ENCODE data around the gene AKAP7.

DNA sequence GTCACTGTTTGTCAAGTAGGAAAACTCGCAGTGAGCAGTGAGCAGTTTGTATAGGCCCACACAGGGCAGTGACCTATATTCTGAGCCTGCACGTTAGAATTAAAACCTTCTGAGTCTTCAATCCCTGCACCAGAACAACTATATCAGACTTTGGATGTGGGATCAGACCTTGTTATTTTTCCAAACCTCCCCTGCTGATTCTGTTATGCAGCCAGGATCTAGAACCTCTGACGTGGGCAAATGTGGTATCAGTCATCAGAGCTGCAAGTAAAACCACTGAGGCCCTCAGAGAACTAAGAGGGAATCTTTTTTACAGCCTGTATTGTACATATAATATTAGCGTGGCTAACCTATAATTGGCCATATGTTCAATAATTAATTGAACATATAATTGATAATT is 32.0 kb upstream of the AKAP7 start:
- TF ChIP-seq, protein P1, sequence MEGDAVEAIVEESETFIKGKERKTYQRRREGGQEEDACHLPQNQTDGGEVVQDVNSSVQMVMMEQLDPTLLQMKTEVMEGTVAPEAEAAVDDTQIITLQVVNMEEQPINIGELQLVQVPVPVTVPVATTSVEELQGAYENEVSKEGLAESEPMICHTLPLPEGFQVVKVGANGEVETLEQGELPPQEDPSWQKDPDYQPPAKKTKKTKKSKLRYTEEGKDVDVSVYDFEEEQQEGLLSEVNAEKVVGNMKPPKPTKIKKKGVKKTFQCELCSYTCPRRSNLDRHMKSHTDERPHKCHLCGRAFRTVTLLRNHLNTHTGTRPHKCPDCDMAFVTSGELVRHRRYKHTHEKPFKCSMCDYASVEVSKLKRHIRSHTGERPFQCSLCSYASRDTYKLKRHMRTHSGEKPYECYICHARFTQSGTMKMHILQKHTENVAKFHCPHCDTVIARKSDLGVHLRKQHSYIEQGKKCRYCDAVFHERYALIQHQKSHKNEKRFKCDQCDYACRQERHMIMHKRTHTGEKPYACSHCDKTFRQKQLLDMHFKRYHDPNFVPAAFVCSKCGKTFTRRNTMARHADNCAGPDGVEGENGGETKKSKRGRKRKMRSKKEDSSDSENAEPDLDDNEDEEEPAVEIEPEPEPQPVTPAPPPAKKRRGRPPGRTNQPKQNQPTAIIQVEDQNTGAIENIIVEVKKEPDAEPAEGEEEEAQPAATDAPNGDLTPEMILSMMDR (IDR thresholded peaks at IDR 0.05; ENCODE audit: insufficient read depth, low read depth, low read length), result no peak
- no peak for TF ChIP-seq EZH2 (IDR thresholded peaks at IDR 0.05; ENCODE audit: insufficient read depth, low read length)
